EL (cell line): ENCODE results near the gene ZFC3H1.
"Not testable (repeated sequence)": the region's sequence is repeated elsewhere in the genome, so short reads cannot be mapped to it uniquely, and the experiment has no call there.

Experiments
- DNase-seq: peaks from one replicate; pipeline ENCODE4 v3.0.0-alpha.2; 2016

ZFC3H1 gene

DNA sequence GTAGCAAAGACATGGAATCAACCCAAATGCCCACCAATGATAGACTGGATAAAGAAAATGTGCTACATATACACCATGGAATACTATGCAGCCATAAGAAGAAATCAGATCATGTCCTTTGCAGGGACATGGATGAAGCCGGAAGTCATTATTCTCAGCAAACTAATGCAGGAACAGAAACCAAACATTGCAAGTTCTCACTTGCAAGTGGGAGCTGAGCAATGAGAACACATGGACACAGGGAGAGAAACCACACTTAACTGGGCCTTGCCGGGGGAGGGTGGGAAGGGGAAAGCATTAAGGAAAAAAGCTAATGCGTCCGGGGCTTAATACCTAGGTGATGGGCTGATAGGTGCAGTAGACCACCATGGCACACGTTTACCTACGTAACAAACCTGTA is 93.8 kb downstream of the ZFC3H1 start:
- DNase-seq: not testable (repeated sequence)

DNA sequence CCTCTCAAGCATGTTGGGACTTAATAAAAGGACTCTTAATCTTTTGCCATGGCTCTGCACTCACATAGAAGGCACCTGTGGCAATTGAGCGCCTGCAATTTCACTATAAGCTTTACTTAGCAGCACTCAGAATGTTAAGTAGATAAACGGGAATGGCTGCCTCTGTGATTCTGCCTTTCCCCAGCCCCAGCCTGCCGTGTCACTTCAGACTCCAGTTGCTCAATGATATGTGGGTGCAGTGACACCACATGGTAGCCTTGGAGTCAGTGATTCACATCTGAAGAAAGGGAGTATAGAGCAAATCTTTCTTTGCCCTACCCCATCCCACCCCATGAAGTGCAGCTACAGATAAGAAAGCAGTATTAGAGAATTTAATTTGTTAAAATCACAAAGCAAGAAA is 96.1 kb downstream of the ZFC3H1 start:
- no peak for DNase-seq

DNA sequence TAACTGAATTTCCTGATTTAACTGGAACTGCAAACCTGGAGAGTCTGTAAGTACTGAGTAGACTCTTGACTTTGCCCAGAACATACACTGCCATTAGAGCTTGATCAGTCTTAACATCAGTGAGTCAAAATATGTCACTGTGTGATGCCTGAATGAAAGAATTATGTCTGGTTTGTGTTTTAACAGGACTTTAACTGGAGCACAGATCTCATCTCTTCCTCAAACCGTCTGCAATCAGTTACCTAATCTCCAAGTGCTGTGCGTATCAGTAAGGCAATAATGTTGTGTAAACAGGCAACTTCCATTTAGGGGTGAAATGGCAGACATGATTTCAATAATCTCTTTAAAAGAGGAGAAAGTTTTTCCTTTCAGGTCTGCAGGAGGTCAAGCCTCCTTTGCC is 97.0 kb downstream of the ZFC3H1 start:
- no peak for DNase-seq

DNA sequence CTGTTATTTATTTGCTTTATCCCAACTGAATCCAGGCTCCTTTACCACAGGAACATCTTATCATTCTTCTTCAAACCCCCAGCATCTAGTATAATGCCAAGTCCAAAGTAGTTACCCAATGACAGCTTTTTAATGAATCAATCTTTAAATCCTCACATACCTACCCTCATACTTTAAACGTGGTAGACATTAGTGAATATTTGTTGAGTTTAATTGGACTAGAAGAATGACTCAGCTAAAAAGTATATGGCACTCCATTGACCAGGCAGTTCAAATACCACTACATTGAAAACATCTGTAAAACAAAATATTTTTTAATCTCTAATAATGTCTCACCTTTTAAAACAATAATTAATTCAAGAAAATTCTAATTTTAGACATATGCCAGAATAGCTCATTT is 98.1 kb downstream of the ZFC3H1 start:
- no peak for DNase-seq

DNA sequence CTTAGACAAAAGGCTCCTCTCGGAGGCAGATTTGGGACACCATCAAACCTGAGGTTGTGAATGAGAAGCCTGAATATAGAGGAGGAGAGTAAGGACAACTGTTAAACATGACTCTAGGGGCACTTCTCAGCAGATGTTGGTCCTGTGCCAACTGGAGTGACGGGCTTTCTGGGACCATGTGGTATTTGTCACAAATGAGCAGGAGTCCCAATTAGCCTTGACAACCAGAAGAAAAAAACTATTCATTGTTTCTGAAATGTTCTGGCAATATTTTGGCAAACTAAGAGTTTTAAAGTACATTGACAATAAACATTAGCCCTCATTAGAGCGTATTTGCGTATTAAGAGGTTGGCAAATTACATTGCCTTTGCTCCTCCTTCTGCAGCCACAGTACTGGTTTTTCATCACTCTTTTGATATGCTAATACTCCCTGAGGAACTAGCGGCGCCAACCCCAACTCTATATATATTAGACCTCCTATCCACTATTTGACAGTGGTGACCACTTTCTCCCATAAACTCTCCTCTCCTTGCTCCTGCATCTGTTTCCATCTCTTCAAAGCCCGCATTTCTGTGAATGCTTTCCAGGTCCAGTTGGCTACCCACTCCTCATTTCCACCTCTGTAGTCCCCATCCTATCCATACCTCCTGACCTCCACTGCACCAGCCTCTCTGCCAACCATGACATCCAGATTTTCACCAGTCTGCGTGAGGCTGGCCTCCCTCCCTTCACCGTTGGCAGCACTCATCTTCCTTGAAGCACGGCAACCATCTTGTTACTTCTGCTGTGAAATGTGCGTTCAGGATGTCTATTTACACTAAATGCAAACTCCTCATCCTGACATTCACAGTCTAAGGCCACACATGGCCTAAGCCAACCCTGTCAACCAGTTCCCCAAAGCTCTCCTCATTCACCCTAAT is 100.7 kb downstream of the ZFC3H1 start:
- DNase-seq: no peak
